Measurements from ENCODE around the gene RBM10.

DNA sequence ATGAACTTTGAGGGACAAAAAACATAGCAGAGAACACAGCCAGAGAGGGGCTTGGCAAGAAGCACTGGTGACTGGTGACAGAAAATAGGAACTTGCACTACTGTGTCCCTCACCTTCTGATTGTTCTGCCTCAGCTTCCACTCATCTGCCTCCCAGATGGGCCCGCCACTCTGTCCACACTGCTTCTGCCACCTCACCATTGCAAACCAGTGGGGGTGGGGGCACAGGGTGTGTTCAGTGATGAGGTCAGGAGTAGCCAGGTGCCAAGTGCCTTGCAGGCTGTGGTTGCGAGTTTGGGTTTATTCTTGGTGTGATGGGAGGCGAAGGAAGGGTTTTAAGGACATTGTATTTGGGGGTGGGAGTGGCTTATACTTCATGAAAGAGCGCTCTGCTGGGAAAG is 39.5 kb downstream of the RBM10 start:
- TF ChIP-seq, protein P1, sequence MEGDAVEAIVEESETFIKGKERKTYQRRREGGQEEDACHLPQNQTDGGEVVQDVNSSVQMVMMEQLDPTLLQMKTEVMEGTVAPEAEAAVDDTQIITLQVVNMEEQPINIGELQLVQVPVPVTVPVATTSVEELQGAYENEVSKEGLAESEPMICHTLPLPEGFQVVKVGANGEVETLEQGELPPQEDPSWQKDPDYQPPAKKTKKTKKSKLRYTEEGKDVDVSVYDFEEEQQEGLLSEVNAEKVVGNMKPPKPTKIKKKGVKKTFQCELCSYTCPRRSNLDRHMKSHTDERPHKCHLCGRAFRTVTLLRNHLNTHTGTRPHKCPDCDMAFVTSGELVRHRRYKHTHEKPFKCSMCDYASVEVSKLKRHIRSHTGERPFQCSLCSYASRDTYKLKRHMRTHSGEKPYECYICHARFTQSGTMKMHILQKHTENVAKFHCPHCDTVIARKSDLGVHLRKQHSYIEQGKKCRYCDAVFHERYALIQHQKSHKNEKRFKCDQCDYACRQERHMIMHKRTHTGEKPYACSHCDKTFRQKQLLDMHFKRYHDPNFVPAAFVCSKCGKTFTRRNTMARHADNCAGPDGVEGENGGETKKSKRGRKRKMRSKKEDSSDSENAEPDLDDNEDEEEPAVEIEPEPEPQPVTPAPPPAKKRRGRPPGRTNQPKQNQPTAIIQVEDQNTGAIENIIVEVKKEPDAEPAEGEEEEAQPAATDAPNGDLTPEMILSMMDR (IDR thresholded peaks at IDR 0.05): no peak
- no peak for TF ChIP-seq POLR2A (IDR thresholded peaks at IDR 0.05)
